GM23248 (cell line): ENCODE results near the gene RNF138. TPM values are rescaled to one million over a fixed set of nuclear protein-coding genes. Genes with fewer than 3 reads are reported as not detected.

Source experiments
- DNase-seq: peaks from one replicate; pipeline ENCODE4 v3.0.0-alpha.2; 2015
- H2AFZ ChIP-seq: fragments of 200-600 bp; sonication (generic); 2 replicates; pipeline ENCODE4 v1.6.1; 2016; ENCODE audit warnings: antibody characterized with exemption
- H3F3A ChIP-seq: fragments of 200-600 bp; sonication (generic); 2 replicates; pipeline ENCODE4 v1.6.1; 2016; ENCODE audit warnings: mild to moderate bottlenecking, antibody characterized with exemption, mixed run types; ENCODE audit not compliant: insufficient read depth
- H3K27ac ChIP-seq: fragments of 200-600 bp; sonication (generic); 2 replicates; pipeline ENCODE4 v1.5.1; 2016; ENCODE audit warnings: mild to moderate bottlenecking
- H3K27me3 ChIP-seq: fragments of 200-600 bp; sonication (generic); replicated peaks from 2 replicates; pipeline ENCODE4 v1.6.1; 2016; ENCODE audit warnings: mild to moderate bottlenecking; ENCODE audit not compliant: insufficient read depth
- H3K36me3 ChIP-seq: fragments of 200-600 bp; sonication (generic); 2 replicates; pipeline ENCODE4 v1.6.1; 2016; ENCODE audit warnings: low read depth, mild to moderate bottlenecking
- H3K4me1 ChIP-seq: fragments of 200-600 bp; sonication (generic); 2 replicates; pipeline ENCODE4 v1.6.1; 2016; ENCODE audit warnings: mild to moderate bottlenecking; ENCODE audit not compliant: insufficient read depth
- H3K4me2 ChIP-seq: fragments of 200-600 bp; sonication (generic); one replicate; pipeline ENCODE4 v1.6.1; 2016; ENCODE audit warnings: mild to moderate bottlenecking; ENCODE audit not compliant: unreplicated experiment
- H3K4me3 ChIP-seq: fragments of 200-600 bp; sonication (generic); 2 replicates; pipeline ENCODE4 v1.5.1; 2016; ENCODE audit warnings: mild to moderate bottlenecking
- H3K79me2 ChIP-seq: fragments of 200-600 bp; sonication (generic); 2 replicates; pipeline ENCODE4 v1.6.1; 2016; ENCODE audit warnings: mild to moderate bottlenecking; ENCODE audit not compliant: insufficient read depth
- H3K9ac ChIP-seq: fragments of 200-600 bp; sonication (generic); 2 replicates; pipeline ENCODE4 v1.6.1; 2016; ENCODE audit warnings: mild to moderate bottlenecking
- H3K9me2 ChIP-seq: fragments of 200-600 bp; sonication (generic); 2 replicates; pipeline ENCODE4 v1.6.1; 2016; ENCODE audit warnings: mixed run types, mild to moderate bottlenecking, moderate library complexity; ENCODE audit not compliant: insufficient read depth
- H3K9me3 ChIP-seq: fragments of 200-600 bp; sonication (generic); one replicate; pipeline ENCODE4 v1.6.1; 2017; ENCODE audit warnings: low read depth
- H4K20me1 ChIP-seq: fragments of 200-600 bp; sonication (generic); 2 replicates; pipeline ENCODE4 v1.6.0; 2016; ENCODE audit not compliant: insufficient read depth
- EZH2 ChIP-seq: fragments of 200-600 bp; sonication (generic); IDR thresholded peaks from 2 replicates; pipeline ENCODE4 v1.6.1; 2018; ENCODE audit warnings: antibody characterized with exemption, mild to moderate bottlenecking; ENCODE audit not compliant: insufficient read depth, poor library complexity, severe bottlenecking
- EZH2phosphoT487 ChIP-seq: fragments of 200-600 bp; sonication (generic); IDR thresholded peaks from 2 replicates; pipeline ENCODE4 v1.6.1; 2018; ENCODE audit warnings: antibody characterized with exemption, moderate library complexity, mild to moderate bottlenecking, low read depth; ENCODE audit not compliant: insufficient read depth
- WGBS, 2 experiments: methylation state at CpG; one replicate each; pipeline ENCODE4 v1.1.6; 2015 to 2017; ENCODE audit warnings: low lambda C conversion rate in 2 of 2, low coverage in 1 of 2; ENCODE audit errors: missing lambda C conversion rate in 2 of 2; 5-methylcytosine and 5-hydroxymethylcytosine counted together
- in situ Hi-C: fragments of 300-500 bp; cut with MboI; formaldehyde crosslinking; loops from 2 replicates; pipeline ENCODE4 v1.15.0; 2020
- polyA plus RNA-seq: library from polyadenylated mRNA; unstranded; fragments of >200 nt; fragmentation: Nextera tagmentation; extraction: Ambion mirVana; gene quantifications from 2 replicates; pipeline ENCODE4 v1.2.1, GENCODE V29; 2016
- small RNA-seq: library from RNA; depleted of rRNA; stranded (forward); fragments of <200 nt; gene quantifications from one replicate; pipeline ENCODE3, GENCODE V24; 2014; ENCODE audit warnings: low read depth, low replicate concordance
- total RNA-seq: library from RNA; depleted of rRNA; stranded (reverse); fragments of >200 nt; shearing (Covaris generic); gene quantifications from 2 replicates; pipeline ENCODE4 v1.2.3, GENCODE V29; 2014; rRNA removed

Gene RNF138
- total and polyA plus RNA-seq, 2 experiments from 2014 or later, result 15.4 to 26.4 TPM

- H3K27ac ChIP-seq, result no peak overlapping the region
- H3K4me3 ChIP-seq, result no peak overlapping the region
- in situ Hi-C loops, result no loop called here
- no peak overlapping the region for H3K9ac ChIP-seq
- no peak overlapping the region for H2AFZ ChIP-seq
- no peaks in the 10 kb centered on the region for H3K36me3 ChIP-seq
- H4K20me1 ChIP-seq, result no peaks in the 10 kb centered on the region
- no peaks in the 10 kb centered on the region for H3K9me2 ChIP-seq
- no peaks in the 10 kb centered on the region for H3K27me3 ChIP-seq
- no peak overlapping the region for H3K4me2 ChIP-seq
- DNase-seq, result no peak
- WGBS, 2 experiments, result 14 to 25% methylated on average over 3 of the region's 3 CpGs
- no peaks in the 10 kb centered on the region for H3F3A ChIP-seq
- H3K4me1 ChIP-seq, result no peaks in the 10 kb centered on the region
- no peak for TF ChIP-seq EZH2phosphoT487
- no peak for TF ChIP-seq EZH2
- no peaks in the 10 kb centered on the region for H3K79me2 ChIP-seq
- H3K9me3 ChIP-seq, result no peaks in the 10 kb centered on the region
Measured at GRCh38 chr18:32177530-32177929, 85.9 kb downstream of the RNF138 start.

Small RNAs within 50 kb of the gene (small RNA-seq; reads per million reads assigned to genes)
- not detected for gene RNA5SP453

Other genes starting within 250 kb of the RNF138 start
- gene TRAPPC8, start 148.7 kb upstream of the RNF138 start, total RNA-seq, result 39.4 and 44.8 TPM in 2 replicates
- 10.1 and 10.6 TPM in 2 replicates for gene TRAPPC8, start 148.7 kb upstream of the RNF138 start, polyA plus RNA-seq
- gene RNF125, start 73.0 kb upstream of the RNF138 start, total RNA-seq, result 0.32 and 1.4 TPM in 2 replicates
- 0.18 and 0.77 TPM in 2 replicates for gene RNF125, start 73.0 kb upstream of the RNF138 start, polyA plus RNA-seq
- not detected in 2 replicates for gene MEP1B, start 98.2 kb downstream of the RNF138 start, total RNA-seq
- gene MEP1B, start 98.2 kb downstream of the RNF138 start, polyA plus RNA-seq, result not detected in 2 replicates